Endodermal cell (in vitro differentiated cells): ENCODE measurements around the gene TIMM17A. TPM values are rescaled to one million over a fixed set of nuclear protein-coding genes. Genes with fewer than 3 reads are reported as not detected.

Experiments used
- DNase-seq: peaks from one replicate; pipeline ENCODE4 v3.0.0-alpha.2; 2017
- H3K27ac ChIP-seq: 2 replicates; pipeline ENCODE4 v1.5.1; 2013; ENCODE audit warnings: mild to moderate bottlenecking, low read depth, low read length, moderate library complexity
- H3K27me3 ChIP-seq: 2 replicates; pipeline ENCODE4 v1.6.1; 2013; ENCODE audit warnings: mild to moderate bottlenecking, low read length, moderate library complexity; ENCODE audit not compliant: insufficient read depth, control insufficient read depth, poor library complexity, severe bottlenecking
- H3K36me3 ChIP-seq: 2 replicates; pipeline ENCODE4 v1.7.0; 2013; ENCODE audit warnings: mild to moderate bottlenecking, low read length, moderate library complexity; ENCODE audit not compliant: control insufficient read depth, insufficient read depth
- H3K4me1 ChIP-seq: one replicate; pipeline ENCODE4 v1.7.0; 2013; ENCODE audit warnings: low read length; ENCODE audit not compliant: control insufficient read depth, insufficient read depth
- H3K4me3 ChIP-seq: 2 replicates; pipeline ENCODE4 v1.5.1; 2013; ENCODE audit warnings: mild to moderate bottlenecking, low read length, moderate library complexity
- H3K9ac ChIP-seq: 2 replicates; pipeline ENCODE4 v1.6.1; 2013; ENCODE audit warnings: mild to moderate bottlenecking, low read length, moderate library complexity; ENCODE audit not compliant: poor library complexity, severe bottlenecking; ENCODE audit errors: extremely low read depth
- H3K9me3 ChIP-seq: 2 replicates; pipeline ENCODE4 v1.6.1; 2013; ENCODE audit warnings: mild to moderate bottlenecking, low read length, moderate library complexity; ENCODE audit not compliant: control insufficient read depth
- H3K27ac Mint-ChIP-seq: 2 replicates; pipeline ENCODE4 v1.8.0; 2020; ENCODE audit warnings: mixed read lengths
- H3K27me3 Mint-ChIP-seq: 2 replicates; pipeline ENCODE4 v1.8.0; 2021; ENCODE audit warnings: mild to moderate bottlenecking, mixed read lengths; ENCODE audit not compliant: insufficient read depth
- H3K36me3 Mint-ChIP-seq: 2 replicates; pipeline ENCODE4 v1.8.0; 2020; ENCODE audit warnings: low read depth, mixed read lengths
- H3K4me1 Mint-ChIP-seq: 2 replicates; pipeline ENCODE4 v1.8.0; 2020; ENCODE audit warnings: mixed read lengths
- H3K4me3 Mint-ChIP-seq: 2 replicates; pipeline ENCODE4 v1.8.0; 2020; ENCODE audit warnings: mild to moderate bottlenecking, moderate library complexity, mixed read lengths
- H3K9me3 Mint-ChIP-seq: 2 replicates; pipeline ENCODE4 v1.8.0; 2020; ENCODE audit warnings: mild to moderate bottlenecking, mixed read lengths
- CTCF ChIP-seq: fragments of 200-600 bp; sonication (generic); conservative IDR thresholded peaks from 2 replicates; pipeline ENCODE4 v1.5.0; 2021; ENCODE audit warnings: antibody characterized with exemption, mild to moderate bottlenecking
- WGBS, 2 experiments: methylation state at CpG; one replicate each; pipeline versions ENCODE4 v1.1.5 to v1.1.7; 2013; ENCODE audit warnings: missing lambda C conversion rate in 2 of 2, mixed read lengths in 1 of 2; ENCODE audit not compliant: insufficient coverage in 1 of 2, insufficient read length in 1 of 2; 5-methylcytosine and 5-hydroxymethylcytosine counted together
- total RNA-seq, 2 donors: library from RNA; stranded (reverse); fragmentation: NEBNext Ultra II Directional in 1 of 2; extraction: Animal tissue kit (Norgen Biotek cat#: 25700) in 1 of 2; gene quantifications; 2 replicates in 1 of 2; 3 replicates in 1 of 2; pipeline ENCODE4 v1.2.1, GENCODE V29; 2021

Gene TIMM17A
- total RNA-seq, 2 donors from 2014 or later, result 41.7 to 47.4 TPM

- Histone ChIP-seq H3K27me3 (no peaks in the 10 kb centered on the region), H3K9me3 (no peaks in the 10 kb centered on the region), H3K4me1 (no peaks in the 10 kb centered on the region), H3K9ac (no peak overlapping the region), H3K36me3 (no peaks in the 10 kb centered on the region), H3K4me3 (no peak overlapping the region), H3K27ac (no peak overlapping the region)
- no peaks in the 10 kb centered on the region for H3K36me3 Mint-ChIP-seq
- H3K4me1 Mint-ChIP-seq, result no peaks in the 10 kb centered on the region
- 96 to 100% methylated on average over 1 to 3 of the region's 3 CpGs for WGBS, 2 experiments
- H3K27ac Mint-ChIP-seq, result peak overlapping the region; percentile 12
- no peak for DNase-seq
- H3K4me3 Mint-ChIP-seq, result no peak overlapping the region
- H3K9me3 Mint-ChIP-seq, result no peaks in the 10 kb centered on the region
- no peaks in the 10 kb centered on the region for H3K27me3 Mint-ChIP-seq
- TF ChIP-seq CTCF, result no peak
Measured at GRCh38 chr1:201921952-201922558, 33.2 kb upstream of the TIMM17A start.

DNA sequence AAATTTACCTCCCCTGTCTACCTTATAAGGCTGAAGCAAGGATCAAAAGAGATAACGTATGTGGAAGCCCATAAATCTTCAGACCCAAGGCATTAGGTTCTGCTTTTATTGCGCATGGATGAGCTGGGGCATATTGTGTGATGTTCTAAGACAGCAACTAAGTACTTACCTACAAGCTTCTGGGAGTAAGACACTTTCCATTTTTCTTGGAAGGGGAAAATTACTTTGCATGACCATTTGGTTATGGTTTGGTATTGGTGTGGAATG lies 30.1 kb upstream of the TIMM17A start:
- no peak overlapping the region for H3K27ac ChIP-seq
- WGBS, 2 experiments, result 95 to 100% methylated on average over 2 of the region's 2 CpGs
- no peaks in the 10 kb centered on the region for H3K9me3 ChIP-seq
- no peaks in the 10 kb centered on the region for H3K27me3 Mint-ChIP-seq
- H3K4me1 Mint-ChIP-seq, result no peaks in the 10 kb centered on the region
- H3K9ac ChIP-seq, result no peak overlapping the region
- H3K4me3 Mint-ChIP-seq, result no peak overlapping the region
- no peaks in the 10 kb centered on the region for H3K9me3 Mint-ChIP-seq
- H3K4me1 ChIP-seq, result no peaks in the 10 kb centered on the region
- H3K27me3 ChIP-seq, result no peaks in the 10 kb centered on the region
- H3K36me3 Mint-ChIP-seq, result no peaks in the 10 kb centered on the region
- H3K36me3 ChIP-seq, result no peaks in the 10 kb centered on the region
- TF ChIP-seq CTCF, result no peak
- H3K4me3 ChIP-seq, result no peak overlapping the region
- no peak for DNase-seq
- H3K27ac Mint-ChIP-seq, result no peak overlapping the region

DNA sequence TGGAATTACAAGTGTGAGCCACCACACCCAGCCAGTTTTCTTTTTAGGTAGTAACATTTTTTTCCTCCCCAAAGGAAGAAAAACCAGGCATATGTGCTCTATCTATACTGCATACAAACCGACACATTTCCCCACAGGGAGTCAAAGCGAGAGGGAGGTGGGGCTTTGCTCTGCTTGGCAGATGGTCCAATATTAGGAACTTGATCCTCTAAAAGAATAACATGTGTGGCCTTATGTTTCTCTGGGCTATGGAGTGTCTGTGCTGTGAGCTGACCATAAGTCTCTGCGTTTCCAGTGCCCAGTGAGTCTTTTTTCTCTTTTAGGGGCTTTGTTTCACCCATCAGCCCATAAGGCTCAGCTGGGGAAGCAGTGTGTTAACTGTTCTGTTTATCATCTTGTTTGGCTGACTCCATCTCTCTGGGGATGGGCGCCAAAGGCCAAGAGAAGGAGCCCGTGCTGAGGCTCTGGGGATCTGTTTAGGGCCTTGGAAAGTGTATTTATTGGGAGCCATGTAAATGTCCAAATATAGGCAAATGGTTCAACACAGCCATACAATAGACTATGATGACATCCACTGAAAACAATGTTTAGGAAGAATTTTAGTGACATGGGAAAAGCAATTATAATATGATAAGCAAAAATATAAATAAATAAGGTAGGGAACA lies 29.2 kb upstream of the TIMM17A start:
- TF ChIP-seq CTCF, result no peak
- no peaks in the 10 kb centered on the region for H3K4me1 Mint-ChIP-seq
- H3K4me3 Mint-ChIP-seq, result no peak overlapping the region
- no peak overlapping the region for H3K27ac Mint-ChIP-seq
- H3K4me3 ChIP-seq, result no peak overlapping the region
- H3K4me1 ChIP-seq, result no peaks in the 10 kb centered on the region
- no peaks in the 10 kb centered on the region for H3K36me3 ChIP-seq
- no peak overlapping the region for H3K9ac ChIP-seq
- WGBS, 2 experiments, result 88 to 90% methylated on average over 2 to 5 of the region's 5 CpGs
- DNase-seq, result no peak
- H3K36me3 Mint-ChIP-seq, result no peaks in the 10 kb centered on the region
- no peaks in the 10 kb centered on the region for H3K27me3 Mint-ChIP-seq
- H3K9me3 Mint-ChIP-seq, result no peaks in the 10 kb centered on the region
- H3K27me3 ChIP-seq, result no peaks in the 10 kb centered on the region
- H3K9me3 ChIP-seq, result no peaks in the 10 kb centered on the region
- H3K27ac ChIP-seq, result no peak overlapping the region
